Cardiac septum (tissue), 1 donor: Measurements from ENCODE around the gene ZNF581. TPM values are rescaled to one million over a fixed set of nuclear protein-coding genes. Genes with fewer than 3 reads are reported as not detected.

Experiments
- DNase-seq: peaks from one replicate; pipeline ENCODE4 v3.0.0-alpha.2; 2020; ENCODE audit warnings: low spot score
- intact Hi-C: fragments of 100-400 bp; cut with DNase I; formaldehyde crosslinking; loops from one replicate; pipeline ENCODE4 v1.14.0; 2022
- total RNA-seq: library from RNA; stranded (reverse); fragmentation: NEBNext Ultra II Directional; extraction: Animal tissue kit (Norgen Biotek cat#: 25700); gene quantifications from one replicate; pipeline ENCODE4 v1.2.1, GENCODE V29; 2021
- donor health status: DM: no; HTN: no; CAD: no.

ZNF581 gene
- total RNA-seq, 1 donor from 2014 or later = 6.5 TPM

DNA sequence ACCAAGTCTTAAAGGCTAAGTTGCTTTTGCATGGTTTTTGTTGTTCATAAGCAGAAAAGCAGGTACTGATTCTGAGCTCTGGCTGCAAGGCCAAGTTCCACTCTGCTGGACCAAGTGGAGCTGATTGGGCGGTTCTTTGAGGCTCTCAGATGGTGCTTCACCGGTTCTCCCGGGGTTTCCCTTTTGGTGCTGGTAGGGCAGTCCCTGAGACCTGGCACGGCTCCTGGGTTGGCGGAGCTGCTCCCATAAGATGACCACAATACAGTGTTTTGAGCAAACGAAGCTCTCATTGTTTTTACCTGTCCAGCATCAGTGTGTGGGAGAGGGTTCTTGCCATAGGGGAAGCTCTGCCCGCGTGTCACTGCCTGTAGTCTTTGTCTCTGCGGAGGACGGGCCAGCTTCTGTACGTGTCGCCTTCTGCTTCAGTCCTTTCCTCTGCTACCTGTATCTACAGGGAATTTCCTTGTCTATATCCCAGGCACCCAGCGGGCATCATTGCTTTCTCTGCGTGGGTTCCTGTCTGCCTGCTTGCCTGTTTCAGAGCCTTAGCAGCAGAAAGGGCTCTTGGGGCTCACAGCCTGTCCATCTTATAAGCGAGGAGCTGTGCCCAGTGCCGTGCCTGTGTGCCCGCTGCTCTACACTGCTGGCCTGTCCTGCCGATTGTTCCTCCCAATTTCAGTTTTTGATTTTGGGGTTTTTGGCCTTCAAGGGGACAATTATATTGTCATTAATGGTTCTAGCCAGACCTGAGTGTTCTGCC lies 13.7 kb downstream of the ZNF581 start:
- DNase-seq = no peak
- intact Hi-C loops = no loop called here

DNA sequence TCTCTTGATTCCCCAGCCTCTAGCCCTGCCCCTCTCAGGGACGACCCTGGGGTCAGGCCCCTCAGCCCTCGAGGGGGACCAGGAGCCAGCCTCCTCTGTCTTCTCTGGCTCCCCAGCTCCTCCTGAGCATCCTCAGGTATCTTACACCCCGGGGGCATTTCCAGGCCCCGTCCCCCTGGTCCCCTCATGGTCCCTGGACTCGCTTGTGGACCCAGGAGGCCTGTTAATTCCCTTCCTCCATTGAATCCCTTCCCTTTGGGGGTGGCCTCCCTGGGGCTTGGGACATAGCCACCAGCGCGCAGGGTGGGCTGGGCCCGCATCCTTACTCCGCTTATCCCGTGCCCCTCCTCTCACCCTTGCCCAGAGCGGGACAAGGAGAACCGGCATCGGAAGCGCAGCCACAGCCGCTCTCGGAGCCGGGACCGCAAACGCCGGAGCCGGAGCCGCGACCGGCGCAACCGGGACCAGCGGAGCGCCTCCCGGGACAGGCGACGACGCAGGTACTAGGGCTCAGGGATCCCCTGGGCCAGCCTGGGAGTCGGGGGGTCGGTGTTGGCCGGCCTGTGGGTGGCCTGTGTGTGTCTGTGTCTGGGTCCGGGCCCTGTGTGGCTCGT lies 15.5 kb downstream of the ZNF581 start:
- DNase-seq = no peak

DNA sequence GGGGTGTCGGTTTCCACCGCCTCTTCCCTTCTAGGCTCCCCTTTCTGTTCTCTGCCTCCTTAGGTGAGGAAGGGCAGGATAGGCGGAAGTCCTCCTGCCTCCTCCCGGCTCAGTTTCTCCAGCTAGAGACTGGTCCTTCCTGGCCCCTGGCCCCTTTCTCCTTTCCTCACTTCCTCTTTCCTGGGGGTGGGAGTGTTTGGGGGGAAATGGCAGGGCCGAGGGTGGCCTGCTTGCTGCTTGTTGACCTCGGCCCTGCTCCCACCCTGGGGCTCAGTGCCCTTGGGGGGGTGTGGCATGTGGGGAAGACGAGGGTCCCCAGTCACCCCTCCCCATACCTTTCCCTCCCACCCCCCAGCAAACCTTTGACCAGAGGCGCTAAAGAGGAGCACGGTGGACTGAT lies 16.4 kb downstream of the ZNF581 start:
- no peak for DNase-seq
- intact Hi-C loops = no loop called here

More for the DNA sequence above, 15.5 kb downstream of the ZNF581 start:
- intact Hi-C loops = no loop called here

DNA sequence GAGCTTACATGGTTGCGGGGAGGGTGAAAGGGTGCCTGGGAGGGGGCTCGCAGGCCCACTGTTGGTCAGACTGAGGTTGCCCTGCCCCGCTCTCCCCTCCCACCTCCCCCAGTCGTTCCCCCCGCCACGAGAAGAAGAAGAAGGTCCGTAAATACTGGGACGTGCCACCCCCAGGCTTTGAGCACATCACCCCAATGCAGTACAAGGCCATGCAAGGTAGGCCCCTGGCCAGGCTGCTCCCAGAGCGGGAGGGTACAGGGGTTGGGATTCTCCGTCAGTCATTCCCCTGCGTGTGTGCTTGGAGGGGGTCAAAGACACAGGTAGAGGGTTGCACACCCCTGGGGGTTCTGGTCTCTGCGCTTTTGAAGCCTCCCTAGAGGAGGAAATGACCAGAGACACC lies 17.0 kb downstream of the ZNF581 start:
- intact Hi-C loops = no loop called here
- no peak for DNase-seq

DNA sequence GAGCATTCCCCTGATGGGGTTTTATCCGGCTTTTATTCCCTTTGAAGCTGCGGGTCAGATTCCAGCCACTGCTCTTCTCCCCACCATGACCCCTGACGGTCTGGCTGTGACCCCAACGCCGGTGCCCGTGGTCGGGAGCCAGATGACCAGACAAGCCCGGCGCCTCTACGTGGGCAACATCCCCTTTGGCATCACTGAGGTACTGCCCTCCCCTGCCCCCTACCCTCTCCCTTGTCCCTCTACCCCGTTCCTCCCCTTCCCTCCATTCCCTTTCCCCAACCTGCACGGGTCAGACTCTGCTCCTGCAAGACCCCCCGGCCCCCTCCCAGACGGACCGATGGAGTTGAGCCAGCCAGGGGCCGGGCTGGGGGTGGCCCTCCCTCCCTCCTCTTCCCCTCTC lies 17.5 kb downstream of the ZNF581 start:
- no peak for DNase-seq
- intact Hi-C loops = no loop called here

DNA sequence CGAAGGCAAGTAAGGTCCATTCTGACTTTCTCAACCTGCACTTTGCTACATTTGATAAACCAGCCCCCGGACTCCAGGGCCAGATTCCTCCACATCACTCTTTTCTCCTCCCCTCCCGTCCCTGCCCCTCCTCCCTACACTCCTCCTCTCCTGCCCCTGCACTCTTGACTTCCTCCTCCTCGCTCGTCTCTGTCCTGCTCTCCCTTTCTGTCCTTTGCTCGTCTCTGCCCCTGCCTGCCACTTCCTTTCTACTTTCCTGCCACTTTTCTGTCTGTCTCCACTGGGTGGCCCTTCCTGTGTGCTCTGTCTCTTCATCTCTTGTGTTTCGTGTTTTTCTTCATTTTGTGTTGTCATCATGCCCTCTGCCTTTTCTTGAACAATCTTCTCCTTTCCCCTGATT lies 18.4 kb downstream of the ZNF581 start:
- intact Hi-C loops = no loop called here
- no peak for DNase-seq

DNA sequence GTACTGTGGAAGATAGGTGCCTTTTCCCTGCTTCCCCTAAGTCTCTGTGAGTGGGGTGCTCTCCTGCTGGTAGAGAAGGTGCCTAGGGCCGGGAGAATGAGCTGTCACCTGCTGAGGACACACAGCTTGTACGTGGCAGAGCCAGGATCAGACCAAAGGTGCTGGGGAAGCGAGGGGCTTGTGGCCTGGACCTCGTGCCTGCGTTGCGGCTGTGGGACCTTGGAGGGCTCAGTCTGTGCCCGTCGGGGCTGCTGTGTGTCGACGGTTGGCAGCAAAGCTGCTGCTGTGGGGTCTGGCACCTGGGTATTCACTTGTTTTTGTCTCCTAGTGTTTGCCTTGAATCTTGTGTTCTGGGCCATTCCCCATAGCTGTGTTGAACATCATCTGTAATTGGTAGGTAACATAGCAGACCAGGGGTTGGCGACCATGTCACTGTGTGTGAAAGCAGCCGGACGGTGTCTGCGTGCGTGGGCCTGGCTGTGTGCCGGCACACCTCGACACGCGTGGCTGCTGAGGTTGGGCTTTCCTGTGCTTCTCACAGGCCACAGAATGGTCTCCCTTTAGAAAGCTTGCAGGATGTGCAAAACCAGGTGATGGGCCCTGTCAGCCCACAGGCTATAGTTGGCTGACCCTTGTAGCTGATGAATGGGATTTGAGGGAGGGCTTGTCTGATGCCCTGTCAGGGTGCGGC lies 20.5 kb downstream of the ZNF581 start:
- DNase-seq = no peak
- intact Hi-C loops = no loop called here

DNA sequence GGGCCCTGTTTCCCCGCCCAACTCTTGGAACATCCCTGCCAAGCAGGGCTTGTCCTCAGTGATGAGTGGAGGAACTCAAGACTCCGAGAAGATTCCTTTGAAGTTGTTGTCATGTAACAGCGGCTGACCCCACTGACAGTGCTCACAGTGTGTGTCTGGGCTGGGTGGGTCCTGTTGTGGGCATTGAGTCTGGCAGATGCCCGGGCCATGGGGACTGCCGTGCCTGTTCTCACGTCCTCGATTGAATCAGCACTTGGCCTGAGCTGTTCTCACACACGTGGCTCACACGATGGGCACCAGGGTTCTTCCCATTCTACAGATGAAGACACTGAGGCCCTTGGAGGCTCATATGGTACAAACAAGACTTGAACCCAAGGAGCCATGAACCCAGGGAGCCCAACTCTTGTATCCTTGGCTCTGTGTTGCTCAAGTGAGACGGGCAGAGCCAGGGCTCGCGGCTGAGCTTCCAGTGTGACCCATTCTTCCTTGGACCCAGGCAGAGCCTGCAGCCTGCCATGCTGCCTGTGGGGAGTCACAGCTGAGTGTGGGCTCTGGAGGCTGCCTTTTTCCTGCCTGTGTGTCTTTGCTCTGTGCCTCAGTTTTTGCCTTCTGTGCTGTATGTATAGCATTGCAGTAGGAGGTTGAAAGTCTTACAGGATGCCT lies 23.0 kb downstream of the ZNF581 start:
- intact Hi-C loops = no loop called here
- DNase-seq = no peak

DNA sequence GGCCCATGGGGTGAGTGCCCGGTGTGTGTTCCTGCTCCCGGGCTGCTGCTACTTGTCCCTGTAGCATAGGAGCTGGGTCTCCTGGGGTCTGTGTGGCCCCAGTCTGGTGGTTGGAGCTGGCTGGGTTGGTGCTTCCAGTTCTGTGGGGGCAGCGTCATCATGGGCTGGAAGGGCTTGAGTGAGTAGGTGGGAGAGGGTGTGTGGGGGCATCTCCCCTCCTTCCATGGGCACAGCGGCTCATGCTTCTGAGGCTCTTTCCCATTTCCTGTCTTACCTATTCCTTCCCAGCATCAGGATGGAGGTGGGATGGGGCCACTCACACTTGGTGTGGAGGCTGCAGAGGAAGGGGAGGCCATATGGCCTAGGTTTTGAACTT lies 23.5 kb downstream of the ZNF581 start:
- DNase-seq = no peak
- intact Hi-C loops = no loop called here

DNA sequence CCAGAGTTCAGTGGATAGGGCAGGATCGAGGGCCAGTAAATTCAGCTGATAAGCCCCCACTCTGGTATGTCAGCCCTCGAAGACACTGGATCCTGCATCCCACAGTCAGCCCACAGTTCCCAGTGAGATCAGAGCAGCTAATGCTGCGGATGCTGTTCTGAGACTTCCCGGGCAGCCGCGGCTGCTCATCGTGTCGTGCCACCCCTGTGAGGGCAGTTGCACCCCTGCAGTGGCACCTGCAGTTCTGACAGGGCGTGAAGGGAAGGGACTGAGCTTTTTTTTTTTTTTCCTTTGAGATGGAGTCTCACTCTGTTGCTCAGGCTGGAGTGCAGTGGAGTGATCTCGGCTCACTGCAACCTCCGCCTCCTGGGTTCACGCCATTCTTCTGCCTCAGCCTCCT lies 24.1 kb downstream of the ZNF581 start:
- intact Hi-C loops = no loop called here
- DNase-seq = no peak

DNA sequence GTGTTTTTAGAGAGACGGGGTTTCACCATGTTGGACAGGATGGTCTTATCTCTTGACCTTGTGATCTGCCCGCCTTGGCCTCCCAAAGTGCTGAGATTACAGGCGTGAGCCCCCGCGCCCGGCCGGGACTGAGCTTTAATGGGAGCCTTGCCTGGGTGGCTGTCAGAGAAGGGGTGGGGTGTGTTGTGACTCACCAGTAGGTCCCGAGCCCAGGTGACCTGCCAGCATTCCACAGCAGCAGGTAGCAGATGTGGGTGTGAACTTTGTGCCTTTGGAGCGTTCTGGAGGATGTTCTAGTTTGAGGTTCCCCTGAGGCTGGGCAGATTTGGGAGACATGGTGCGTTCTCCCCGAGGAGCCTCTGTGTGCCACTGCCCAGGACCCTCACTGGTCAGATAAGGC lies 24.5 kb downstream of the ZNF581 start:
- intact Hi-C loops = no loop called here
- DNase-seq = no peak

DNA sequence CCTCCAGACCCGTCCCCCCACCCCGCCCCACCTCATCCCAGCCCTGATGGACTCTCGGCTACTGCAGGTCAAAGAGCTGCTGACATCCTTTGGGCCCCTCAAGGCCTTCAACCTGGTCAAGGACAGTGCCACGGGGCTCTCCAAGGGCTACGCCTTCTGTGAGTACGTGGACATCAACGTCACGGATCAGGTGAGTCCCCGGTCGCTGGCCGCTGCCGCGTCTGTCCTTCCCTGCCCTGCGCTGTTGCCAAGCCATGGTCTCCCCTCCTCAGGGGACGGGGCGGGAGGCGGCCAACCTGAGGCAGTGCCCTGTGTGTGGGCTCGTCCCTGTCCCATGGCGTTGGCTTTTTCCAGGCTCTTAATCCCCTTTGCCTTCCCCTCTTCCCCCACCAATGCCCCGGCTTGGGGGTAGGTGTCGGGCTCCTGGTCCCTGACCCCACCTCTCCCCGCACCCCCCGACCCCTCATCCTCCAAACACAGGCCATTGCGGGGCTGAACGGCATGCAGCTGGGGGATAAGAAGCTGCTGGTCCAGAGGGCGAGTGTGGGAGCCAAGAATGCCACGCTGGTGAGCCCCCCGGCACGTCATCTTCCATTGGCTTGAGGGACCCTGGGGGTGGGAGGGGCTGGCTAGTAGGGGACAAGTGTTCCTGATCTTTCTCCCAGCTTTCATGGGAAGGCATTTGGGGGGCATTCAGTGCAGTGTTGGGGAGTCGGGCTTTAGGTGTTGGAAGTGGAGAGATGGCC lies 25.3 kb downstream of the ZNF581 start:
- intact Hi-C loops = no loop called here
- no peak for DNase-seq

DNA sequence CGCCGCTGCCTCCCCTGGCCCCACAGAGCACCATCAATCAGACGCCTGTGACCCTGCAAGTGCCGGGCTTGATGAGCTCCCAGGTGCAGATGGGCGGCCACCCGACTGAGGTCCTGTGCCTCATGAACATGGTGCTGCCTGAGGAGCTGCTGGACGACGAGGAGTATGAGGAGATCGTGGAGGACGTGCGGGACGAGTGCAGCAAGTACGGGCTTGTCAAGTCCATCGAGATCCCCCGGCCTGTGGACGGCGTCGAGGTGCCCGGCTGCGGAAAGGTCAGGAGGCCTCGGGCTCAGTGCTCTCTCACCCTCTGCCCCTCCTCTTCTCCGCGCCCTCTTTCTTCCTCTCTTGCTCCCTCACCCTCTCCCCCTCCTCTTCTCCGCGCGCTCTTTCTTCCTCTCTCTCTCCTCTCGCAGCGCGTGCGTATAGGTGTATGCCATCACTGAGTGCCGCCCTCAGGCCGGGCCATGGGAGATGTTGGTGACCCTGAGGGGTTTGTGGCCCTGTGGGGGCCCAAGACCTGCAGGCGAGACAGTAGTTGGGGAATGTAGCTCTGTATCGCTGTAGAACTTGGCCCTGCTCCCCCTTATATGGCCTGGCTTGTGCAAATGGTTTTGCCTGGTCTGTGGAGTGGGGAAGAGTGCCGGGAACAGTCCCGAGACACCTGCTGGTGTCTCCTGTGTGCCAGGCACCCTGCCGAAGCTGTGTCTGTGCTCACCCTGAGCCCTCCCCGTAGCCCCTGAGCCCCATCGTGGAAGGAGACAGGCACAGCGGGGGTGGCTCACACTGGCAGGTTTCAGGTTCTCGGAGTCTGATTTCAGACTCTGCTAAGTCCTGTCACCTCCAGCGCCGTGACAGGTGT lies 26.2 kb downstream of the ZNF581 start:
- no peak for DNase-seq
- intact Hi-C loops = no loop called here

DNA sequence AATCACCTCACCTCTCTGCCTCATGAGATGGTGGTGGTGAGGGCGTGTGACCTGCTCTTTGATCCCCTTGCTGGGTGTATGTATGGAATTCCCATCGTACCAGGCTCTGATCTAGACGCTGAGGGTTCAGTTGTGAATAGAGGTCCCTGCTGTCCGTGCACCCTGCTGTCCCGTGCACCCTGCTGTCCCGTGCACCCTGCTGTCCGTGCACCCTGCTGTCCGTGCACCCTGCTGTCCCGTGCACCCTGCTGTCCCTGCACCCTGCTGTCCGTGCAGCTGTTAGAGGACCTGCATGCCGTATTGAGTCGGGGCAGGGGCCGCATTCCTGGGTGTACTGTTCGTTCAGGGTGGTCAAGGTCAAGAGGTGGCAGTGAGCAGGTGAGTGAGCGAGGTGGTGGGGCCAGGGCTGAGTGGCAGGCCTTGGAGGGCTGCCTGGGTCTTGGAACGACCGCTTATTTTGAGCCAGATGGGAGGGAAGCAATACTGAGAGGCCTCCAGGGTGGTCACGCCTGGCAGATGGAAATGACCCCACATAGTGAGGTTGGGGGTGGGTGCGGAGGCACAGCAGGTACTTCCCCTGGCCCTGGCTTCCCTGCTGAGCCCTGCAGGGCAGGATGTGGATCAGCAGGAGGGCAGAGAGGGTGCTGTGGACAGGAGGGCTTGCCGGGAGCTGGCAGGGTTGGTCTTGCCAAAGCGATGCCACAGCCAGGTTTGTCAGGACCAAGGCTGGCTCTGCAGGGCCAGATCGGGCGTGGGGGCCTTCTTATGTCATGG lies 27.0 kb downstream of the ZNF581 start:
- no peak for DNase-seq
- intact Hi-C loops = no loop called here

DNA sequence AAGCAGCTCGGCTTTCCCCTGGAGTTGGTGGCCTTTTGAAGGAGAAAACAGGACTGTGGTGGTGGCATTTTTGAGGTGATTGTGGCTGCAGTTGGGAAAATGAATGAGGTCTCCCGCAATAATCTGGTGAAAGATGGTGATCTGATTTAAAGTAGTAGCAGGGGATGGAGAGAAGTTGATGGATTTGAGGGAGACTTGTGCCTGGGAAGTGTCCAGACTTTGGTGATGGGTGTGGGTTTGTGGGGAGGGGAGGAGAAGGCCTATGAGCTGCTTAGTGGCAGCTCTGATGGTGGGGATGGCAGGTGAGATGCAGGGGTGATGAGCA lies 27.6 kb downstream of the ZNF581 start:
- no peak for DNase-seq
- intact Hi-C loops = no loop called here

DNA sequence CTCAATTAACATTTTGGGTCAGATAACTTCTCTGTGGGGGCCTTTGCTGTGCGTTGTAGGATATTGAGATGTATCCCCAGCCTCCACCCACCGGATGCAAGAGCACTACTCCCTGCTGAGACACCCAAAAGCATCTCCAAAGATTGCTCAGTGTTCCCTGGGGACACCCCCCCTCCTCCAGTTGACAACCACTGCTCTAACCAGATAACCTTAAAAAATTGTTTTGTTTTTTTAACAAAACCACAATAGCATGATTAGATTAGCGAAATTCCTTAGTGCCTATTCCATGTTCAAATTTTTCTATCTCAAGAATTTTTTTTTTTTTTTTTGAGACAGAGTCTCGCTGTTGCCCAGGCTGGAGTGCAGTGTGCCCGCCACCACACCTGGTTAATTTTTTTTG lies 29.0 kb downstream of the ZNF581 start:
- intact Hi-C loops = no loop called here
- no peak for DNase-seq

DNA sequence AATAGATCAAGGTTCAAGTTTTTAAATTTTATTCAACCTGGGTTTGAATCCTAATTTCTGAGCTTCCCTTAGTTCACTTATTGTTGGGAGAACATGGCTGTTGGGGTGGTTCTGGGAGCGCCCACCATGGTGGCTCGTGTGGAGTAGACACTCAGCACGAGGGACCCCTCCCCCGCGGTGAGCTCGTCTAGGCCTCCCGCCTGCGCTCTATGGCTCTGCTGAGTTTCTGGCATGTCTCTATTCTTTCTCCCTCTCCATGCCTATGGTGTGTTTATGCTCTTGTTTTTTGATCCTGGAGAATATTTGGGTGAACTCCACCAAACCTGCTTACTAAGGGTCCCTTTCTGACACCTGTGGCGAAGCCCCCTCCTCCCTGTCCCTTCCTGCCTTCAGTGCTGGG lies 30.0 kb downstream of the ZNF581 start:
- DNase-seq = no peak
- intact Hi-C loops = no loop called here

DNA sequence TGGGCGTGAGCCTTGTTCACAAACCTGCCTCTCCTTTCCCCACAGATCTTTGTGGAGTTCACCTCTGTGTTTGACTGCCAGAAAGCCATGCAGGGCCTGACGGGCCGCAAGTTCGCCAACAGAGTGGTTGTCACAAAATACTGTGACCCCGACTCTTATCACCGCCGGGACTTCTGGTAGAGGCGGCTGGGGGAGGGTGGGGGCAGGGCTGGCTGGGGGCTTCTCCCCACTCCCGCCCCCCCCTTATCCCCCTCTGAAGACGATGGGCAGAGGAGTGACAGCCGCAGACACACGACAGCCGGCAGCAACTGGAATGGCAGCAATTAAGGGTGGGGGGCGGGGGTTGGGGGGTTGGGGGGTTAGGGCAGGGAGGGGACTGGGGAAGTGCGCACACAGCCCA lies 30.4 kb downstream of the ZNF581 start:
- DNase-seq = no peak
- intact Hi-C loops = no loop called here
